ENCODE measurements around the gene IFT20.

The IFT20 gene

GRCh38 chr17:28326114-28326513 is 9.2 kb downstream of the IFT20 start:
- CTCF ChIA-PET = interaction anchor here (0.9 to 1.5 kb wide), 6 partner anchors 9 to 31 kb away, joined by 3 to 4 read pairs (median 3); partner anchors contain the start of genes IFT20, POLDIP2 and TNFAIP1
- POLR2A ChIA-PET = no interaction called here
- DNase-seq (ENCODE audit: extremely low spot score) = no peak
- no peak for TF ChIP-seq CTCF (IDR thresholded peaks at IDR 0.05; ENCODE audit: control extremely low read depth, extremely low read depth, low read depth, missing control alignments)

- CTCF ChIA-PET = interaction anchor here (1.1 to 1.5 kb wide), 5 partner anchors 10 to 32 kb away, joined by 3 to 4 read pairs (median 3); partner anchors contain the start of genes IFT20, POLDIP2 and TNFAIP1
- no peak for TF ChIP-seq CTCF (IDR thresholded peaks at IDR 0.05; ENCODE audit: control extremely low read depth, extremely low read depth, low read depth, missing control alignments)
- POLR2A ChIA-PET = no interaction called here
- DNase-seq (ENCODE audit: extremely low spot score) = no peak
These were observed 10.1 kb downstream of the IFT20 start for GRCh38 chr17:28325211-28325610.

GRCh38 chr17:28324781-28325180 is 10.5 kb downstream of the IFT20 start:
- no peak for TF ChIP-seq CTCF (IDR thresholded peaks at IDR 0.05; ENCODE audit: control extremely low read depth, extremely low read depth, low read depth, missing control alignments)
- CTCF ChIA-PET = interaction anchor here (1.4 to 1.5 kb wide), 2 partner anchors 14 to 23 kb away, joined by 3 read pairs; no protein-coding TSS in a partner anchor
- POLR2A ChIA-PET = no interaction called here
- no peak for DNase-seq (ENCODE audit: extremely low spot score)

GRCh38 chr17:28324267-28324745 is 11.0 kb downstream of the IFT20 start:
- no peak for TF ChIP-seq CTCF (IDR thresholded peaks at IDR 0.05; ENCODE audit: control extremely low read depth, extremely low read depth, low read depth, missing control alignments)
- ChIA-PET CTCF (no interaction called here), POLR2A (no interaction called here)
- no peak for DNase-seq (ENCODE audit: extremely low spot score)

- TF ChIP-seq CTCF (IDR thresholded peaks at IDR 0.05; ENCODE audit: control extremely low read depth, extremely low read depth, low read depth, missing control alignments) = no peak
- POLR2A ChIA-PET = no interaction called here
- CTCF ChIA-PET = interaction anchor here (1.1 to 3.5 kb wide), 6 partner anchors 9 to 427 kb away, joined by 3 to 16 read pairs (median 5); partner anchors contain the start of genes IFT20, LYRM9 and TNFAIP1
- DNase-seq (ENCODE audit: extremely low spot score) = no peak
These were observed 14.8 kb downstream of the IFT20 start for GRCh38 chr17:28320215-28321061.

- POLR2A ChIA-PET = no interaction called here
- no peak for TF ChIP-seq CTCF (IDR thresholded peaks at IDR 0.05; ENCODE audit: control extremely low read depth, extremely low read depth, low read depth, missing control alignments)
- CTCF ChIA-PET = interaction anchor here (1.2 to 3.5 kb wide), 5 partner anchors 10 to 426 kb away, joined by 3 to 16 read pairs (median 7); partner anchors contain the start of genes IFT20, LYRM9 and TNFAIP1
- DNase-seq (ENCODE audit: extremely low spot score) = no peak
These were observed 15.7 kb downstream of the IFT20 start for GRCh38 chr17:28319598-28319935.
